Endothelial cell of umbilical vein (primary cell): Measurements from ENCODE around the gene FYB2. TPM values are rescaled to one million over a fixed set of nuclear protein-coding genes. Genes with fewer than 3 reads are reported as not detected.

Source experiments
- BruUV-seq: library from RNA; stranded (reverse); fragments of 400-500 nt; replicated peaks from 2 replicates; lab custom pipeline; 2021; lab: Mats Ljungman, UMichigan
- CTCF ChIA-PET: fragments of 300-600, 350-600 bp; sonication (Branson Sonifier 250); formaldehyde crosslinking; loops from one replicate; lab custom pipeline; 2021; ENCODE audit warnings: antibody characterized with exemption, inconsistent platforms; lab: Charles Lee
- POLR2A ChIA-PET: fragments of 300-600, 350-600 bp; sonication (Branson Sonifier 250); formaldehyde crosslinking; loops from one replicate; lab custom pipeline; 2021; ENCODE audit warnings: antibody characterized with exemption, inconsistent platforms; lab: Charles Lee
- DNase-seq: peaks from one replicate; pipeline ENCODE4 v3.0.0-alpha.2; 2011; ENCODE audit warnings: low read depth, low spot score
- FAIRE-seq: peaks from 2 replicates; lab custom pipeline; 2011; peaks lifted over from hg19 to GRCh38; lab: Jason Lieb, UNC
- H2AFZ ChIP-seq: 2 replicates; pipeline ENCODE4 v1.6.0; 2012; ENCODE audit warnings: low read depth, low read length, control low read depth, inconsistent platforms
- H3K27ac ChIP-seq: 2 replicates; pipeline ENCODE4 v1.5.1; 2011; ENCODE audit warnings: low read depth, mild to moderate bottlenecking, control low read depth, low read length, moderate library complexity; ENCODE audit not compliant: insufficient read depth
- H3K27me3 ChIP-seq, 2 experiments: 2 replicates each; pipeline versions ENCODE4 v1.6.0 to v1.6.1; 2011; ENCODE audit warnings: low read length in 2 of 2, mixed read lengths in 1 of 2; ENCODE audit not compliant: control insufficient read depth in 2 of 2, insufficient read depth in 2 of 2
- H3K36me3 ChIP-seq, 2 experiments: 2 replicates in 1 of 2; 3 replicates in 1 of 2; pipeline ENCODE4 v1.5.1; 2011; ENCODE audit warnings: low read length in 2 of 2, mild to moderate bottlenecking in 1 of 2, moderate library complexity in 1 of 2; ENCODE audit not compliant: control insufficient read depth in 2 of 2, insufficient read depth in 2 of 2; ENCODE audit errors: extremely low read depth in 1 of 2
- H3K4me1 ChIP-seq: 3 replicates; pipeline ENCODE4 v1.5.1; 2011; ENCODE audit warnings: mild to moderate bottlenecking, low read length; ENCODE audit not compliant: control insufficient read depth, insufficient read depth; ENCODE audit errors: extremely low read depth
- H3K4me2 ChIP-seq: 2 replicates; pipeline ENCODE4 v1.6.1; 2011; ENCODE audit warnings: low read length, control low read depth, mixed read lengths; ENCODE audit not compliant: insufficient read depth
- H3K4me3 ChIP-seq, 3 experiments: fragments of 200-600 bp in 1 of 3; sonication (generic), shearing (Covaris generic) in 1 of 3; replicated peaks in 1 of 3; 2 replicates each; pipeline ENCODE4 v1.5.1; 2011 to 2016; ENCODE audit warnings: control low read depth in 3 of 3, low read length in 3 of 3, mild to moderate bottlenecking in 2 of 3, inconsistent platforms in 1 of 3, low read depth in 1 of 3, moderate library complexity in 1 of 3; ENCODE audit not compliant: insufficient read depth in 1 of 3
- H3K79me2 ChIP-seq: 2 replicates; pipeline ENCODE4 v1.6.0; 2012; ENCODE audit warnings: low read length, inconsistent platforms; ENCODE audit not compliant: control insufficient read depth, insufficient read depth
- H3K9ac ChIP-seq: replicated peaks from 2 replicates; pipeline ENCODE3; 2011; ENCODE audit warnings: low read length, control low read depth; ENCODE audit not compliant: insufficient read depth; ENCODE audit errors: extremely low read depth
- H3K9me1 ChIP-seq: replicated peaks from 3 replicates; pipeline ENCODE4 v1.6.0; 2011; ENCODE audit warnings: mild to moderate bottlenecking, low read length; ENCODE audit not compliant: control insufficient read depth, insufficient read depth; ENCODE audit errors: extremely low read depth
- H3K9me3 ChIP-seq: replicated peaks from 2 replicates; pipeline ENCODE4 v1.5.1; 2012; ENCODE audit warnings: low read length, inconsistent platforms; ENCODE audit not compliant: control insufficient read depth, insufficient read depth
- H4K20me1 ChIP-seq: replicated peaks from 2 replicates; pipeline ENCODE3; 2011; ENCODE audit warnings: mild to moderate bottlenecking, low read length; ENCODE audit not compliant: control insufficient read depth, insufficient read depth; ENCODE audit errors: extremely low read depth
- EZH2 ChIP-seq: IDR thresholded peaks from 2 replicates; pipeline ENCODE4 v1.6.1; 2012; ENCODE audit warnings: borderline replicate concordance, low read depth, mild to moderate bottlenecking, moderate library complexity, low read length, inconsistent platforms; ENCODE audit not compliant: severe bottlenecking
- FOS ChIP-seq: IDR thresholded peaks from 2 replicates; pipeline ENCODE4 v1.6.1; 2011; ENCODE audit warnings: mild to moderate bottlenecking, low read length, moderate library complexity, borderline replicate concordance; ENCODE audit not compliant: insufficient read depth
- GATA2 ChIP-seq: IDR thresholded peaks from 2 replicates; pipeline ENCODE4 v1.7.0; 2011; ENCODE audit warnings: low read depth, mild to moderate bottlenecking, moderate library complexity, mixed read lengths, low read length; ENCODE audit not compliant: insufficient read length, insufficient read depth
- JUN ChIP-seq: IDR thresholded peaks from 2 replicates; pipeline ENCODE4 v1.6.1; 2011; ENCODE audit warnings: borderline replicate concordance, low read depth; ENCODE audit not compliant: insufficient read length, insufficient read depth
- MYC ChIP-seq: IDR thresholded peaks from one replicate; pipeline ENCODE4 v1.6.1; 2011; ENCODE audit warnings: mild to moderate bottlenecking, low read depth, low read length
- POLR2A ChIP-seq: IDR thresholded peaks from 2 replicates; pipeline ENCODE4 v1.6.1; 2012; ENCODE audit warnings: low read depth, mild to moderate bottlenecking, control low read depth, low read length
- POLR2AphosphoS5 ChIP-seq: IDR thresholded peaks from 2 replicates; pipeline ENCODE4 v1.6.1; 2012; ENCODE audit warnings: low read depth, mild to moderate bottlenecking, control low read depth, low read length, moderate library complexity; ENCODE audit not compliant: insufficient read depth
- dilution Hi-C: fragments of 300-500 bp; cut with MboI; formaldehyde crosslinking; loops from one replicate; pipeline ENCODE4 v1.15.0; 2019; ENCODE audit warnings: low sequenced_read_pairs; ENCODE audit not compliant: extremely low pct_ligation_motif_present
- intact Hi-C: fragments of 100-400 bp; cut with micrococcal nuclease; formaldehyde crosslinking; loops from one replicate; pipeline ENCODE4 v1.10.0; 2022
- polyA plus RNA-seq, 4 experiments: library from polyadenylated mRNA; depleted of rRNA in 3 of 4; stranded (reverse) in 3 of 4; unstranded in 1 of 4; fragments of >200 nt; gene quantifications; 2 replicates each; pipeline versions ENCODE4 v1.2.1 to v1.2.3, GENCODE V29; 2011 to 2012; ENCODE audit warnings: missing spikeins in 1 of 4
- total RNA-seq: library from RNA; stranded (reverse); gene quantifications from 2 replicates; pipeline ENCODE4 v1.2.3, GENCODE V29; 2021
- TF ChIP-seq, protein P1 (sequence below): IDR thresholded peaks from 2 replicates; pipeline ENCODE4 v1.6.1; 2011; ENCODE audit not compliant: insufficient read depth, insufficient read length
- TF ChIP-seq, protein P2 (sequence below), 2 donors: IDR thresholded peaks; 1 replicate in 1 of 2; 2 replicates in 1 of 2; pipeline ENCODE4 v1.5.1; 2011; ENCODE audit warnings: low read length in 2 of 2, mild to moderate bottlenecking in 2 of 2, moderate library complexity in 2 of 2, control low read depth in 1 of 2, inconsistent platforms in 1 of 2, low read depth in 1 of 2; ENCODE audit not compliant: insufficient read depth in 1 of 2; ENCODE audit errors: extremely low read depth in 1 of 2

FYB2 gene
- total and polyA plus RNA-seq, 2 donors (not counting 3 experiments of a cell fraction or from before 2014, with no cell fraction given), result not detected

DNA sequence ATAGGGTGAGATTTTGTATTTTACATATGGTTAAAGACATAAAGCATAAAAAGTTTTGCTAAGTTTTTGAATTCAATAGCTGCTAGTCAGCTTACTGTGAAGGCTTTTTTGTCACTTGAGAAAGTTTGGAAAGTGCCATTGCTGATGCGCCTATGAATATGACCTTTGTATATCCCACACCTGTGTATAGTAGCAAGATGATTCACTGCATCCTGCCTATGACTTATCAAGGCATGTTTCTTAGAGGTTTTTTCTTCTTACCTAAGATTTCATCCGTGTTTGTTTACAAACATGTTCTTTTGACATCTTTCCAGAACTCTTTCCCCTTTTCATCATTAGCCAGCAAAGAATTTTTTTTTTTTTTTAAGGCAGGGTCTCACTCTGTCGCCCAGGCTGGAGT lies 122.5 kb downstream of the FYB2 start:
- Histone ChIP-seq H2AFZ (no peak overlapping the region), H3K9me3 (no peaks in the 10 kb centered on the region), H3K4me2 (no peak overlapping the region), H3K9ac (no peak overlapping the region), H3K36me3 (no peaks in the 10 kb centered on the region), H3K27ac (no peak overlapping the region), H3K27me3 (no peaks in the 10 kb centered on the region), H3K4me3 (no peak overlapping the region), H4K20me1 (no peaks in the 10 kb centered on the region), H3K9me1 (no peaks in the 10 kb centered on the region), H3K79me2 (no peaks in the 10 kb centered on the region), H3K4me1 (no peaks in the 10 kb centered on the region)
- BruUV-seq, result no TSS peak
- ChIA-PET CTCF (interaction anchor here (0.6 to 3.1 kb wide), 3 partner anchors 12 to 1748 kb away, joined by 3 to 15 read pairs (median 3); no protein-coding TSS in a partner anchor), POLR2A (no interaction called here)
- TF ChIP-seq POLR2A (no peak), MYC (no peak), JUN (no peak), POLR2AphosphoS5 (no peak), GATA2 (no peak), FOS (no peak), EZH2 (no peak)
- TF ChIP-seq, protein P1, sequence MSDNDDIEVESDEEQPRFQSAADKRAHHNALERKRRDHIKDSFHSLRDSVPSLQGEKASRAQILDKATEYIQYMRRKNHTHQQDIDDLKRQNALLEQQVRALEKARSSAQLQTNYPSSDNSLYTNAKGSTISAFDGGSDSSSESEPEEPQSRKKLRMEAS, result no peak
- TF ChIP-seq, protein P2, sequence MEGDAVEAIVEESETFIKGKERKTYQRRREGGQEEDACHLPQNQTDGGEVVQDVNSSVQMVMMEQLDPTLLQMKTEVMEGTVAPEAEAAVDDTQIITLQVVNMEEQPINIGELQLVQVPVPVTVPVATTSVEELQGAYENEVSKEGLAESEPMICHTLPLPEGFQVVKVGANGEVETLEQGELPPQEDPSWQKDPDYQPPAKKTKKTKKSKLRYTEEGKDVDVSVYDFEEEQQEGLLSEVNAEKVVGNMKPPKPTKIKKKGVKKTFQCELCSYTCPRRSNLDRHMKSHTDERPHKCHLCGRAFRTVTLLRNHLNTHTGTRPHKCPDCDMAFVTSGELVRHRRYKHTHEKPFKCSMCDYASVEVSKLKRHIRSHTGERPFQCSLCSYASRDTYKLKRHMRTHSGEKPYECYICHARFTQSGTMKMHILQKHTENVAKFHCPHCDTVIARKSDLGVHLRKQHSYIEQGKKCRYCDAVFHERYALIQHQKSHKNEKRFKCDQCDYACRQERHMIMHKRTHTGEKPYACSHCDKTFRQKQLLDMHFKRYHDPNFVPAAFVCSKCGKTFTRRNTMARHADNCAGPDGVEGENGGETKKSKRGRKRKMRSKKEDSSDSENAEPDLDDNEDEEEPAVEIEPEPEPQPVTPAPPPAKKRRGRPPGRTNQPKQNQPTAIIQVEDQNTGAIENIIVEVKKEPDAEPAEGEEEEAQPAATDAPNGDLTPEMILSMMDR (IDR thresholded peaks at IDR 0.05; ENCODE audit: extremely low read depth in 1 of 2, insufficient read depth in 1 of 2, low read depth in 1 of 2, low read length in 2 of 2), result no peak
- DNase-seq (no peak), FAIRE-seq (no peak)
- dilution Hi-C loops (no loop called here), intact Hi-C loops (no loop called here)
